Brain microvascular endothelial cell (primary cell): ENCODE measurements around the gene FZD8.

Source experiments
- DNase-seq: peaks from one replicate; pipeline ENCODE4 v3.0.0-alpha.2; 2020
- H3K27ac ChIP-seq: fragments of 250-450 bp; sonication (Bioruptor Pico); 2 replicates; pipeline ENCODE4 v1.5.1; 2020; ENCODE audit warnings: mild to moderate bottlenecking, moderate library complexity
- H3K27me3 ChIP-seq: fragments of 250-450 bp; sonication (Bioruptor Pico); replicated peaks from 2 replicates; pipeline ENCODE4 v1.5.1; 2020; ENCODE audit warnings: mild to moderate bottlenecking
- H3K36me3 ChIP-seq: fragments of 250-450 bp; sonication (Bioruptor Pico); replicated peaks from 2 replicates; pipeline ENCODE4 v1.5.1; 2020; ENCODE audit warnings: mild to moderate bottlenecking
- H3K4me3 ChIP-seq: 2 replicates; pipeline ENCODE4 v1.5.1; 2011; ENCODE audit warnings: low read depth, mild to moderate bottlenecking, control low read depth, low read length, moderate library complexity
- in situ Hi-C: cut with HindIII; loops from 2 replicates; pipeline ENCODE4 v1.10.0; 2017; ENCODE audit warnings: low sequenced_read_pairs, low pct_ligation_motif_present
- TF ChIP-seq, protein P1 (sequence below): IDR thresholded peaks from 2 replicates; pipeline ENCODE4 v1.5.1; 2011; ENCODE audit warnings: low read depth, mild to moderate bottlenecking, moderate library complexity, low read length, control low read depth, inconsistent platforms; ENCODE audit errors: missing control alignments

The FZD8 gene

DNA sequence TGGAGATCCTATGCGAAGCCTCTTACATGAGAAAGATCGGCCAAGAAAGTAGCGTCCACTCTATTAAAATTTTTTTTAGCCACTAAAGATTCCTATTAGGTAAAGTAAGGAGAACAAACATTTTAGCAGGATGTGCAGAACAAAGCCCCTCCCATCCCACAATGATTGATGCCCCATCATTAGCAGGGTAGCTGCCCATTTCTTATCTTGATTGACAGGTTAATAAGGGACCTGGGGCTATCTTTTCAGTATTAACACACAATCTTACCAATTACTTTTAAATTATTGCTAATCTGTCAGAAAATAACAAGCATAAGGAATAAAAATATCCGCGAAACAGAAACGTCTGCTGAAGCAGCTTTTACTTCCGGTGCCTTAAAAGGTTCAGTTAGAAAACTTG lies 5.1 kb downstream of the FZD8 start:
- no peak for DNase-seq
- TF ChIP-seq, protein P1, sequence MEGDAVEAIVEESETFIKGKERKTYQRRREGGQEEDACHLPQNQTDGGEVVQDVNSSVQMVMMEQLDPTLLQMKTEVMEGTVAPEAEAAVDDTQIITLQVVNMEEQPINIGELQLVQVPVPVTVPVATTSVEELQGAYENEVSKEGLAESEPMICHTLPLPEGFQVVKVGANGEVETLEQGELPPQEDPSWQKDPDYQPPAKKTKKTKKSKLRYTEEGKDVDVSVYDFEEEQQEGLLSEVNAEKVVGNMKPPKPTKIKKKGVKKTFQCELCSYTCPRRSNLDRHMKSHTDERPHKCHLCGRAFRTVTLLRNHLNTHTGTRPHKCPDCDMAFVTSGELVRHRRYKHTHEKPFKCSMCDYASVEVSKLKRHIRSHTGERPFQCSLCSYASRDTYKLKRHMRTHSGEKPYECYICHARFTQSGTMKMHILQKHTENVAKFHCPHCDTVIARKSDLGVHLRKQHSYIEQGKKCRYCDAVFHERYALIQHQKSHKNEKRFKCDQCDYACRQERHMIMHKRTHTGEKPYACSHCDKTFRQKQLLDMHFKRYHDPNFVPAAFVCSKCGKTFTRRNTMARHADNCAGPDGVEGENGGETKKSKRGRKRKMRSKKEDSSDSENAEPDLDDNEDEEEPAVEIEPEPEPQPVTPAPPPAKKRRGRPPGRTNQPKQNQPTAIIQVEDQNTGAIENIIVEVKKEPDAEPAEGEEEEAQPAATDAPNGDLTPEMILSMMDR: no peak
- H3K4me3 ChIP-seq: no peak overlapping the region
- in situ Hi-C loops: loop anchor here (25.0 kb wide), 1 partner anchor 1150 kb away; no protein-coding TSS in a partner anchor
- H3K36me3 ChIP-seq: no peaks in the 10 kb centered on the region
- no peaks in the 10 kb centered on the region for H3K27me3 ChIP-seq
- no peak overlapping the region for H3K27ac ChIP-seq

DNA sequence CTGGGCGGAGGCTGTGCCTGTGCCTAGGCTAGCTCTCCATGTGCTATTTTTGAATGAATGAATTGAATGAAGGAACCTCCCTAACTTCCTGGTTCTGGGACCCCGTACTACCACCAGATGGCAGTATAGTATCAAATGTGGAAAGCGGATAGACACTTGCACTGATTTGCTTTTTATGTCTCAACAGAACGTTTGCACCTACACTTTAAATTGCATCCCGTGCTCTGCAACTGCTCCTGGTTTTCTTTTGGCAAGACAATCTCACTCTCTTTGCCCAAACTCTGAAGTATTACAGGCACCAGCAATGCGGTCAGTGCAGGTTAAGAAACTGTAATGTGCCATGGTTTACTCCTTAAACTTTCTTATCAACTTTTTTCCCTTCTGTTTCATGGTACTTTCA lies 6.5 kb downstream of the FZD8 start:
- TF ChIP-seq, protein P1: peak; percentile 84
- H3K36me3 ChIP-seq: no peaks in the 10 kb centered on the region
- peak; percentile 70 for DNase-seq
- in situ Hi-C loops: loop anchor here (25.0 kb wide), 1 partner anchor 1152 kb away; no protein-coding TSS in a partner anchor
- H3K27me3 ChIP-seq: no peaks in the 10 kb centered on the region
- H3K27ac ChIP-seq: no peak overlapping the region
- no peak overlapping the region for H3K4me3 ChIP-seq

DNA sequence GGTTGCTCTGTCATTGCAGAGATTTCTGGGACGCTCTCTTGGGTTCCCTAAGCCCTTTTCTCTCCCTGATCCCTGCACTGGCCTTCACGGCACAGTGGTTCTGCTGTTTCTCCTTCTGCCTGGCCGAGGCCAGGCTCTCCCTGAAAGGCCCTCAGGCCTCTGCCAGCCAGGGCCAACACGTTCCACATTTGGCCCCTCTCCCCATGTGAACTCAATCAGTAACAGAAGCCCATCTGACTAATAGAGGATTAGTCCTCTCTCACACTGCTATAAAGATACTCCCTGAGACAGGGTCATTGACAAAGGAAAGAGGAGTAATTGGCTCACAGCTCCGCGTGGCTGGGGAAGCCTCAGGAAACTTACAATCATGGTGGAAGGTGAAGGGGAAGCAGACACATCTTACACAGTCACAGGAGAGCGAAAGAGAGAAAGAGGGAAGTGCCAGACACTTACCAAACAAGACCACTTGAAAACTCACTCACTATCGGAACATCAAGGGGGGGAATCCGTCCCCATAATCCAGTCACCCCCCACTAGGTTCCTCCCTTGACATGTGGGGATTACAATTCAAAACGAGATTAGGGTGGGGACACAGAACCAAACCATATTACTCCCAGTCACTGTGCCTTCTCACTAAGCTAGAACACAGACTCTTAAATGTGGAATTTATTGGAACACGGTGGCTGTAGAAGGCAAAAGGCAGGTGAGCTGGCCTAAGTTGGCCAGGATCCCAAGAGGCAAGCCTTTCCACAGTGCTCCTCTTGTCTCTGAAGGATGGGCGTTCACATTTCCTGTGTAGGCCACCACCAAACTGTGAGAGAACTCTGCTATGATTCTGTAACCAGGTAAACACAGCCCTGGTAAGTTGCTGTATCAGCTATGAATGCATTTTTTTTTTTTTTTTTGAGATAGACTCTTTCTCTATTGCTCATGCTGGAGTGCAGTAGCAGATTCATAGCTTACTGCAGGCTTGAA lies 8.8 kb downstream of the FZD8 start:
- Histone ChIP-seq H3K36me3 (no peaks in the 10 kb centered on the region), H3K4me3 (no peak overlapping the region), H3K27ac (no peak overlapping the region), H3K27me3 (no peaks in the 10 kb centered on the region)
- DNase-seq: no peak
- in situ Hi-C loops: loop anchor here (25.0 kb wide), 1 partner anchor 1154 kb away; no protein-coding TSS in a partner anchor
- TF ChIP-seq, protein P1: no peak

DNA sequence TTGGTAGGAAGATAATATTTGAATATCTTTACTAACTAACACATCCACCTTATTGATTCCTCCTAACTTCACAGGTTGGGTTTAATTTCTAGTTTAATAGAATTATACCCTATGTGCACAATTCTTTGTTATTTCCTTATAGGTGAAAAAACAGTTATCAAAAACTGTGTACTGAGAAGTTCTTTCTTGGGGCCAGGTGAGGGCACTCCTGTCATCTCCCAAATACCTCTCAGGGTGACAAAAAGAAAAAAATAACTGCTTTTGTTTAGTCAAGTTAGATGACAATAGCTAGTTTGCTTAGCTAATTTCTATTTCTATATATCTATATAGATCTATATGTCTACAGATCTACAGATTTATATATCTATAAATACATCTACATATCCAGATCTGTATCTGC lies 10.1 kb downstream of the FZD8 start:
- no peaks in the 10 kb centered on the region for H3K27me3 ChIP-seq
- H3K36me3 ChIP-seq: no peaks in the 10 kb centered on the region
- TF ChIP-seq, protein P1: no peak
- no peak for DNase-seq
- H3K27ac ChIP-seq: no peak overlapping the region
- in situ Hi-C loops: loop anchor here (25.0 kb wide), 1 partner anchor 1155 kb away; no protein-coding TSS in a partner anchor
- H3K4me3 ChIP-seq: no peak overlapping the region

DNA sequence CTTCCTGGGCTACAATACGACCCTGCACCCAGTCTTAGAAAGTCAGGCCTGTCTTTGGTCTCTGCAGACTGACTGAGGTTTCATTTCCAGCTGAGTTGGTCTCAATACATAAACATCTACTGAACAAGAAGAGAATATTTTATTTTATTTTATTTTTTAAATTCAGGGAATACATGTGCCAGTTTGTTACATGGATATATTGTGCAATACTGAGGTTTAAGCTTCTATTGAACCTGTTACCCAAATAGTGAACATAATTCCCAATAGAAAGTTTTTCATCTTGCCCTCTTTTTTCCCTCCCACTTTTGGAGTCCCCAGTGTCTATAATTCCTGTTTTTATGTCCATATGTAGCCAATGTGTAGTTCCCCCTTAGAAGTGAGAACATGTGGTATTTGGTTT lies 10.7 kb downstream of the FZD8 start:
- in situ Hi-C loops: loop anchor here (25.0 kb wide), 1 partner anchor 1156 kb away; no protein-coding TSS in a partner anchor
- Histone ChIP-seq H3K36me3 (no peaks in the 10 kb centered on the region), H3K4me3 (no peak overlapping the region), H3K27ac (no peak overlapping the region), H3K27me3 (no peaks in the 10 kb centered on the region)
- TF ChIP-seq, protein P1: no peak
- no peak for DNase-seq
